AG08396 (cell line): Measurements from ENCODE around the gene ZNF443.
"Not testable (repeated sequence)": the region's sequence is repeated elsewhere in the genome, so short reads cannot be mapped to it uniquely, and the experiment has no call there.

Experiments used
- DNase-seq: peaks from one replicate; pipeline ENCODE4 v3.0.0; 2012; ENCODE audit warnings: low spot score, mixed read lengths

ZNF443 gene

DNA sequence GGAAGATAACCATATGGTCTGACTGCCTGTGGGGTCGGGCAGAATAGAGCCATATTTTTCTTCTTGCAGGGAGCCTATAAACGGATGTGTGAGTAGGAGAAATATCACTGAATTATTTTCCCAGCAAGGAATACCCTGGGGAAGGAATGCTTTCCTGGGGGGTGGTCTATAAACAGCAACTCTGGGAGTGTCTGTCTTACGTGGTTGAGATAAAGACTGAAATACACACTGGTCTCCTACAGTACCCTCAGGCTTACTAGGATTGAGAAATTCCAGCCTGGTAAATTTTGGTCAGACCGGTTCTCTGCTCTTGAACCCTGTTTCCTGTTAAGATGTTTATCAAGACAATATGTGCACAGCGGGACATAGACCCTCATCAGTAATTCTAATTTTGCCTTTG, 23.5 kb downstream of the ZNF443 start:
- DNase-seq = not testable (repeated sequence)

DNA sequence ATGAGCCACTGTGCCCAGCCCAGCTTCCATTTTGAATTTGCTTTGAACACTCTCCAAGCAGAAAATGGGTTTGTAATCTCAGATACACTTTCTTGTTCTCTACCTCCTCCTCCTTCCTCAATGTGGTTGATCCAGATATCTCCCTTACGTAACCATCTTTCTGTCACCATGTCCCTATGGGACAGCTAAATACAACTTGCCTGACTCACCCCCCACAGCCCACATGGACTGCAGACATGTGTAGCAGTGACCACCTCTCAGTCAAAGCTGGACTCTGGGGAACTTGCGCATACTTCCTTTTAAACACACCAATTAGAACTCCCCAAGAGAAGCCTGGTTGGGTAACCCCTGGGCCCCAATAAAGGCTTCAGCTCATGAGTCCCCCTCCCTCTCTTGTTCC, 28.9 kb downstream of the ZNF443 start:
- DNase-seq = no peak

DNA sequence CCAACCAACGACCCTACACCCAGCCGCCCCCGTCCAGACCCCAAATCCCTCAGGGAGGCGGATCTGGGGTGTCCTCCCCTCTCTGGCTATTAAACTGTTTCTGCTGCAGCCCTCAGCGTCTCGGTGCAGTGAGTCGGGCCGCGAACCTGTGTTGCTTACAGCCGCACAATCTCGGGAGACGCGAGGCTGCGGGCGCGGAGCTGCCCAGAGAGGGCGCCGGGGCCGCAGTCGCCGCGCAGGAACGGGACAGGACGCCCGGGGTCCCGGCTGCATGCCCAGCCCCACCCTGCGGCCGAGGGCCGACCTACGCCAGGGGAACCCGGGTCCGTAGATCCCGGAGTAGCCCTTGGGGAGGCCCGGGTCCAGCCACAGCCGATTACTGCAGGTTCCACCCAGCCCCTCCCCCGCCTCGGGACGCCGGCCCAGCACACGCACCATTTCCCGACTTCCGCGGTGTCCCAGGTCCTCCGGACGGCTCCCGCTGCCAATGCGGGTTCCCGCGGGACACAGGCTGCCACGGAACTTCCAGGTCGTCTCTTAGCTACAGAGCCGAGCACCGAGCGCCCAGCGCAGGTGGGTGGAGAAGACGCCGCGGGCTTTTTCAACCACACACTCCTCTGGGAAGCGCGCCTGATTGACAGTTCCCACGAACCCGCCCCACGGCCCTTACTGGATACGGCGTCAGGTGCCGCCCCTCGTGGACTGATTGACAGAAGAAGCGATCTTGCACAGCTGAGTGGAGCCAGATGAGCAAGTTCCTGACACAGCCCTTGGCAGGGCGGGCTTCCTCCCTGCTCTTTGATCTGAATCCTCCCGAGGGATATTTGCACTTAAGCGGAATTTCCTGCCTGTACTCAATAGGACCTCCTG, 40.0 kb downstream of the ZNF443 start, which contains the start of gene ZNF799:
Gene ZNF799, minus strand, starts transcription at position 639 of the 870 bp plus-strand sequence. Its CDS starts 201 bp downstream, at position 438.
- DNase-seq = peak; percentile 91

DNA sequence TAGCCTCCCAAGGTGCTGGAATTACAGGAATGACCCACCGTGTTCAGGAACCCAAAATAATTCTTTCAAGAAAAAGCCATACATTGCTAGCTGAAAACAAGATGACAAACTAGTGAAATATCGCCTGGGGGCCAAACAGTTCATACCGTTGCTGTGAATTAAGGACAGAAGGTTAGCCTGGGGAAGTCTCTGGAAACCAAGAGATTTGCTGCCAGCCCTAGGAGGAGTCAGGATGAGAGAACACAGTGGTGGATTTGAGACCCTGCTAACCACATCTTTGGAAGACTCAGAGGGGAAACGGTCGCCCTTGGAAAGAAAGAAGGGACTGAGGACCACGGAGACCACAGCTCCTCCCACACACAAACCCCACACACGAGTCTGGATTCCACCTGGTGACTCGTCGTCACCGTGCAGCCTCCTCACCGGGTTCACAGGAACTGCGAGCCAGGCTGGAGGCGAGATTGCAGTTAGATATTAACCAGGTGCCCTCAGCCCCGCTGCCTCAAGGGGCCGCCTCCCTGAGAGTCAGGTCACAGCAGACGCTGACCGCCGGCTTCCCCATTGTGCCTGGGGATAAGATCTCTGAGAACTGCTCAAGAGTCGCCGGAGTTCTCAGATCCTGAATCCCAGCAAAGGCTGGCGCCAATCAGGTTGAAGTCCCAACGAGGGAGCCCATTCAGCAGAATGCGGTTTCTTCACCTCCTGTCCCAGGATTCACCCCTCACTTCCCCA, 40.8 kb downstream of the ZNF443 start:
- peak; percentile 12 for DNase-seq

DNA sequence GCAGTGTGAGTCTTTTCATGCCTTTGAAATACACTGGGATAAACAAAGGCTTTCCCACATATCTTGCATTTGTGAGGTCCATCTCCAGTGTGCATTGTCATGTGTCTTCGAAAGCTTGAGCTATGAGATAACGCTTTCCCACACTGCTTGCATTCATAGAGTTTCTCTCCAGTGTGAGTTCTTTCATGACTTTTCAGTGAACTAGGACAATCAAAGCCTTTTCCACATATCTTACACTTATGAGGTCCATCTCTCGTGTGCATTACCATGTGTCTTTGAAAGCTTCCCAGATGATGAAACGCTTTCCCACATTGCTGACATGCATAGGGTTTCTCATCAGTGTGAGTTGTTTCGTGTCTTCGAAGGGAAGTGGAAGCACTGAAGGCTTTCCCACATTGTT, 49.7 kb downstream of the ZNF443 start:
- not testable (repeated sequence) for DNase-seq

DNA sequence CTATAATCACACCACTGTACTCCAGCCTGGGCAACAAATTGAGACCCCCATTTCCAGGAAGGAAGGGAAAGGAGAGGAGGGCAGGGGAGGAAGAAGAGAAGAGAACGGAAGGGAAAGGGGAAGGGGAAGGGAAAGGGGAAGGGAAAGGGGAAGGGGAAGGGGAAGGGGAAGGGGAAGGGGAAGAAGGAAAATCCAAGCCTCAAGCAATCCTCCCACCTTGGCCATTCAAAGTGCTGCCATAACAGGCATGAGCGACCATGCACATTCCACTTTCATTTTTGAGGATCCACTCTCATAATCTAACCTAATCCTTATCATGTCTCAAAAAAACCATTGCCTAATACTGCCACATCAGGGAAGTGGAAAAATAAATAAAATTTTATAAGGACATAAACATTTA, 54.5 kb downstream of the ZNF443 start:
- not testable (repeated sequence) for DNase-seq

DNA sequence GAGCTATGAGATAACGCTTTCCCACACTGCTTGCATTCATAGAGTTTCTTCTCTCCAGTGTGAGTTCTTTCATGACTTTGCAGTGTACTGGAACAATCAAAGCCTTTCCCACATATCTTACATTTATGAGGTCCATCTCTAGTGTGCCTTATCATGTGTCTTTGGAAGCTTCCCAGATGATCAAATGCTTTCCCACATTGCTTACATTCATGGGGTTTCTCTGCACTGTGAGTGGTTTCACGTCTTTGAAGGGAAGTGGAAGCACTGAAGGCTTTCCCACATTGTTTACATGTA, 60.4 kb downstream of the ZNF443 start:
- no peak for DNase-seq

DNA sequence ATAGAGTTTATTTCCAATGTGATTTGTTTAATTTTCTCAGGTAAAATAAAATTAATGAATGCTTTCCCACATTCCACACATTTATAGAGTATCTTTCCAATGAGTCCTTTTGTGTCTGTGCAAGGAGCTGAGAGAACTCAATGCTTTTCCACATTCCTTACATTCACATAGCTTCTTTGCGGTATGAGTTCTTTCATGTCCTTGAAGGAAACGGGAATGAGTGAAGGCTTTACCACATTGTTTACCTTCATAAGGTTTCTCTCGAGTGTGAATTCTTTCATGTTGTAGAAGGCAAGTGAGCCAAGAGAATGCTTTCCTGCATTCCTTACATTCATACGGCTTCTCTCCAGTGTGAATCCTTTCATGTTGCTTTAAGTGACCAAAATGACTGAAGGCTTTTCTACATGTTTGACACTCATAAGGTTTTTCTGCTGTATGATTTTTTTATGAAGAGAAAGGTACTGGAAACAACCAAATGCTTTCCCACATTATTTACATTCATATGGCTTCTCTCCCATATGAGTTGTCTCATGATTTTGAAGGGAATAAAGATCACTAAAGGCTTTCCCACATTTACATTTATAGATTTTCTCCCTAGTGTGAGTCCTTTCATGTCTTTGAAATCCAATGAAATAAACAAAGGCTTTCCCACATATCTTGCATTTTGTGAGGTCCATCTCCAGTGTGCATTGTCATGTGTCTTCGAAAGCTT, 60.9 kb downstream of the ZNF443 start:
- no peak for DNase-seq
